NCI-H2196 treated with DMSO at 0.1 percent for 48 hours (cell line): ENCODE results near the gene TUT7.
"Not testable (repeated sequence)": the region's sequence is repeated elsewhere in the genome, so short reads cannot be mapped to it uniquely, and the experiment has no call there.

Source experiments
- DNase-seq: peaks from one replicate; lab custom pipeline; 2025; ENCODE audit not compliant: unreplicated experiment; lab: John Stamatoyannopoulos, UW

The TUT7 gene

GRCh38 chr9:86349271-86349670, 4.9 kb downstream of the TUT7 start:
- DNase-seq, result no peak

GRCh38 chr9:86347991-86348390, 6.2 kb downstream of the TUT7 start:
- DNase-seq, result no peak

- no peak for DNase-seq
Observed at GRCh38 chr9:86344818-86345217, 9.4 kb downstream of the TUT7 start.

GRCh38 chr9:86342269-86342668, 11.9 kb downstream of the TUT7 start:
- DNase-seq, result no peak

GRCh38 chr9:86341007-86341491, 13.2 kb downstream of the TUT7 start:
- no peak for DNase-seq

- no peak for DNase-seq
Observed at GRCh38 chr9:86340356-86341006, 13.7 kb downstream of the TUT7 start.

- DNase-seq, result no peak
Observed at GRCh38 chr9:86337469-86338108, 16.6 kb downstream of the TUT7 start.

- no peak for DNase-seq
Observed at GRCh38 chr9:86336058-86336457, 18.2 kb downstream of the TUT7 start.

- no peak for DNase-seq
Observed at GRCh38 chr9:86333651-86334050, 20.6 kb downstream of the TUT7 start.

- DNase-seq, result no peak
Observed at GRCh38 chr9:86330186-86330585, 24.0 kb downstream of the TUT7 start.

- DNase-seq, result no peak
Observed at GRCh38 chr9:86329649-86330048, 24.6 kb downstream of the TUT7 start.

- no peak for DNase-seq
Observed at GRCh38 chr9:86328156-86328555, 26.1 kb downstream of the TUT7 start.

- DNase-seq, result no peak
Observed at GRCh38 chr9:86326536-86326935, 27.7 kb downstream of the TUT7 start.

- no peak for DNase-seq
Observed at GRCh38 chr9:86324901-86325300, 29.3 kb downstream of the TUT7 start.

GRCh38 chr9:86324308-86324707, 29.9 kb downstream of the TUT7 start:
- DNase-seq, result no peak

- DNase-seq, result no peak
Observed at GRCh38 chr9:86322973-86323644, 31.1 kb downstream of the TUT7 start.

- no peak for DNase-seq
Observed at GRCh38 chr9:86321373-86321772, 32.8 kb downstream of the TUT7 start.

GRCh38 chr9:86318187-86318586, 36.0 kb downstream of the TUT7 start:
- DNase-seq, result no peak

GRCh38 chr9:86315078-86315477, 39.1 kb downstream of the TUT7 start:
- DNase-seq, result no peak

- not testable (repeated sequence) for DNase-seq
Observed at GRCh38 chr9:86312959-86313358, 41.3 kb downstream of the TUT7 start.

GRCh38 chr9:86308687-86309086, 45.5 kb downstream of the TUT7 start:
- no peak for DNase-seq

- no peak for DNase-seq
Observed at GRCh38 chr9:86304236-86304730, 49.9 kb downstream of the TUT7 start.
